ENCODE measurements around the gene PPP1CA.

The PPP1CA gene

GRCh38 chr11:67366961-67367760 lies 34.5 kb downstream of the PPP1CA start:
- no peak for DNase-seq

DNA sequence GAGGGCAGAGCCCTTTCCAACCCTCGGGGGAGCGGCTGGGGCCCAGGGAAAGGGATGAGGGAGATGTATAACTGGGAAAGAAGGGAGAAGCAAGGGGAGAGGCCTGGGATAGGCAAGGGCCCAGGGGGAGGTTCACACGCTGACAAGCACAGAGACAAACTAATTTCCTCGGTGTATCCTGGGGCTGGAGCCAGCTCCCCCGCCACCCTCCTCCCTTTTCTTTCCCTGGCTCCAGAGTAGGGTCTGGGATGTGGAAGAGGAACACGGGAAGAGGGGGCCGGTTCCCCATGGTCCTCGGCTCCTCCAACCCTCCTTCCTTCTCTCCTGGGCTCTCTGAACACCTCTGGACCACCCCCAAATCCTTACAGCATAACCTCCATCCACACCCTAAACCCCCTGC lies 35.1 kb downstream of the PPP1CA start:
- no peak for DNase-seq

DNA sequence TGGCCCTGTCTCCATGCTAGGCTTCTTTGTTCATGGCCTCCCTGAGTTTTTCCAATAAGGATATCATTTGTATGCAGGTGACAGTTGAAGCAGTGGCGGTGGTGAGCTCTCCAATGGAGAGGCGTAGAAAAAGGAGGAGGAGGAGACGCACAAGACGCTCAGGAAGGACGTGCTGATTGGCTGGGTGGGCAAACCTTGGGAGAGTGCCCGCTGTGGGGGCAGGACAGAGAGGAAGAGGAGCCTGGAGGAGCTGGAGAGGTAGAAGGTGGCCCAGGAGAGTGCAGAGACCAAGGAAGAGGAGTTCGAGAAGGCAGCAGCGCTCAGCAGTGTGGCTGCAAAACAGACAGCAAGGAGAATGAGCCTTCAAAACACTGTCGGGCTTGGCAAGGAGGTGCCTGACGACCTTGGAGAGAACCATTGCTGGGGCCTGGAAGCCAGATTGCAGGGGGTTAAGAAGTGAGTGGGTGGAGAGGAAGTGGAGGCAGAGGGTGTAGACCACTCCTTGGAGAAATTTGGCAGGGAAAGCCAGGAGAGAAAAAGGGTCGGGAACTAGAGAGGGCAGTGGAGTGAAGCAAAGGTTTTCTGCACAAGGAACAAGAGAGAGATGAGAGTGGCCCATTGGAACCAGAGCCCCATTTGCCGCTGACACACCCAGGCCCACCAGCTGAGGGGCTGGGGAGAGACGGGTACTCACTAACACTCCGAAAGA lies 35.8 kb downstream of the PPP1CA start:
- DNase-seq: no peak

GRCh38 chr11:67364783-67365722 lies 36.6 kb downstream of the PPP1CA start:
- DNase-seq: no peak

- DNase-seq: no peak
These were observed 37.5 kb downstream of the PPP1CA start for GRCh38 chr11:67364169-67364568.

DNA sequence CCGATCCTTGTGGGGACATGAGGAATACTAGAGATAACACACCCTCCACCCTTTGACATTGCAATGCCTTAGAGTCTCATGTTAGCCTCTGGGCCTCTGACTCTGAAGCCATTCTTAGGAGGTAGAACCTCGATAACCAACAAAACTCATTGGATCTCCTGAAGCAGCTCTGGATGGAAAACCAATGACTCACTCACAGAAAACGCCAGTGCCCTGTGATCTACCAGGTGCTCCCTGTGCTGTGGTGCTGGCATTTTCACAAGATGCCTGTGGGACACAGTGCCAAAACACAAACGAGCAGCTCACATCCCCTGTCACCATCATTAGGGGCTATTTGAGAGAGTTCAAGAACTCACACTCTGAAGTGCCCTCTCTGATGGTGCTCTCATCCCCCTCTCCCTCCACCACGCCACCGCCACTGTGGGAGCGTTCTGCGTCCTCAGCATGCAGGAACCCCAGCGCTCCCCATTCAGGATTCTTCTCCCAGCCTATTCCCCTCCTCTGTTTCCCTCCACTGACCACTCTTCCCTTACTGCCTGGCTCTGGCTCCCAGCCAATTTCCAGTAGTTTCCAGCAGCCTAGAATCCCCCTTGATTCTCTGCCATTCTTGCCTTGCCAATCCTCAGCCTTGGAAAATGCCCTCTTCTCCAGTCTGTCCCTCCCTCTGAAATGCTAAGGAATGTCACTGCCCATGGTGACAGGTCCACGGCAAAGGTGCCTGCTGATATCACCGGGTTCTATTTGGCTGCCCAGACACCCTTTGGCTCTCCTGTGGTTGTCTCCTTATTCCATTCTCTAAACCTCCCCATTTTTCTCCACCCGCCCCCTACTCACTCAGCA lies 43.6 kb downstream of the PPP1CA start:
- DNase-seq: no peak

DNA sequence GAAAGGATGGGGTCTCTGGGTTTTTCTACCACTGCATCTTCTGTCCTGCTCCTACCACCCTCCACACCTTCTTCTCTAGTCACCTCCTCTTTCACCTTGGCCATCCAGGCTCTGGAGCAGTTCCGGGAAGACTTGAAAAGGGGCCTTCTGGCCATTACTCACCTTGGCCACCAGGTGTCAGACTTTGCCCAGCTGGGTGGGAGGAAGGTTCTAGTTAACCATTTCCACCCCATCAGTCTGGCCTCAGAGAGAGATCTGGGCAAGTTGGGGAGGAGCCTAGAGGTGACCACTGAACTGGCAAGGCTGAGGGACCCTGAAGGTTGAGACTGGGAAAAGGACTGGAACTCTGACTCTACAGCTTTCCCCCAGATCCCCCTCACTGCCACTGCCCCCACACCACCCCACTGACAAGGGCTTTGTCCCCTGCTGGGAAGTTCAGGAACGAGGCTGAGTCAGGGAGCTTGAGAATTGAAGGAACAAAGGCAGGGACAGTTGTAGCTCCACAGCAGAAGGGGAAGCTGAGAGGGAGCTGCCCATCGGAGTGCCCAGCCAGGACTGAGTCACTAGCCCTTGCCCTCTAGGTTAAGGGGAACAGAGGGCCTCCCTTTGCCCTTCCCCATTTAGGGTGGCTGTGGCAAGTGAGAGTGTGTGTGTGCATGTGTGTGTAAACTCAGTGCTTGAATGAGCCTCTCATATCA lies 44.6 kb downstream of the PPP1CA start:
- peak; percentile 76 for DNase-seq

- DNase-seq: no peak
These were observed 45.2 kb downstream of the PPP1CA start for GRCh38 chr11:67356387-67356863.

DNA sequence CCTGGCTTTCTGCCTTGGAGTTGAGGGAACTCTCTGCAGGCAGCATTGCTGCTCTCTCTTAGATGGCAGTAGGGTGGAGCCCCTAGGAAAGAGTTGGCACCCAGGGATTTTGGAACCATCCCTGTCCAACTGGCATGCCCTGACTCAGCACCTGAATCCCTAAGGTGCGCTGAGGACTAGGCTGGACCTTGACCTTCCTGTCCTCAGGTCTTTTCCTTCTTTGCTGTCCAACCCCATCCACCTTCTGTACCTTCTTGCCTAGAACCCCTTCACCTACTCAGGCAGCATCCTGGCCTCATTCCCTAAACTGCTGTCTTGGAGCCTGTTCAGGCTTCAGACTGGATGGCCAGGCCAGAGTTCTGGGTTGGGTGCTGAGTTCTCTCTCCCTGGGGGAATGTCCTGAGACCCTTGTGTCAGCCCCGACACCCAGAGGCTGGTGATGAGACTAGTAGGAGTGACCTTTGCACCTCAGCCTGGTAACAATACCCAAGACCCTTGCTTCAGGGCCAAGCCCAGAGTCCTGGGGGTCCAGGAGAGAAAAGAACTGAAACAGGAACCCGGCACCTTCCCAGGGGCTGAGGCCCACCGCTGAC lies 45.8 kb downstream of the PPP1CA start:
- no peak for DNase-seq

- no peak for DNase-seq
These were observed 46.5 kb downstream of the PPP1CA start for GRCh38 chr11:67355023-67355793.

DNA sequence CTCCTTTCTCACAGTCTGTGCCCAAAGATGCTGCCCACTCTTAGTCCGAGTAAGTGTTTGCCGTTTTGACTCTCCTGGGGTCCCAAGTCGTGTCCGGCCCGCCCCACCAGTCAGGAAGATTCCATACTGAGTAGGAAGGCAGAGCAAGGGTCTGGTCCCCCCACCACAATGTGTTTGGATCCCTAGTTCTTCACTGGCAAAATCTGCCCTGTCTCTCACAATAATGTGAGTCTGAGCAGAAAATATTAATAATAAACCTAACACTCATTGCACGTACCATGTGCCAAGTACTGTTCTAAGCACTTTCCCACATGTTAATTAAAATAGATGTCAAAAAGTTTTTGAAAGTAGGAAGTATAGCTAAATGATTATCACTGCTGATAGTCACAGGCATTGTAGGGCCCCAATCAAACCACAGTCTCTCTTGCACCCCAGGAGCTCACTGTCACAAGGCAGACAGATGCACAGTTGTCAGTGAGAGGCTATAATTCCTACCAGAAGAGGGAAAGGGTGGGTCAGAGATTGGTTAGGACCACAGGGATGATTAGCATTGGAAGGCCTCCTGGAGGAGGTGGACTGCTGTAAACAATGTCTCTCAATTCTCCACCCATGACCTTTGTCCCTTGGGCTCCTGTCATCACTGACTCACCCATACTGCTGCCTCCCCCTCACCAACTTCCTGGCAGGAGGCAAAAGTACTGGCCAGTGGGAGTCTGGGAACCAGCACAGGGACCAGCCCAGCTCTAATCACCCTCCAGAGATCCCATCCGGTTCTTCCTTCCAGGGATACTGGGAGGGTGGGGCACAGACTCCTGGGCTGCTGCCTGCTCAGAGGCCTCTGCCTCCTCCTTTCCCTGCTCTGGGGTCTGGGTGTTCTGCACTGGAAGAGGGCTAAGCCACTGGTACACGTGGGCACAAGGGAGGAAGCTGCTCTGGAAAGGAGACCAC lies 47.3 kb downstream of the PPP1CA start:
- no peak for DNase-seq

DNA sequence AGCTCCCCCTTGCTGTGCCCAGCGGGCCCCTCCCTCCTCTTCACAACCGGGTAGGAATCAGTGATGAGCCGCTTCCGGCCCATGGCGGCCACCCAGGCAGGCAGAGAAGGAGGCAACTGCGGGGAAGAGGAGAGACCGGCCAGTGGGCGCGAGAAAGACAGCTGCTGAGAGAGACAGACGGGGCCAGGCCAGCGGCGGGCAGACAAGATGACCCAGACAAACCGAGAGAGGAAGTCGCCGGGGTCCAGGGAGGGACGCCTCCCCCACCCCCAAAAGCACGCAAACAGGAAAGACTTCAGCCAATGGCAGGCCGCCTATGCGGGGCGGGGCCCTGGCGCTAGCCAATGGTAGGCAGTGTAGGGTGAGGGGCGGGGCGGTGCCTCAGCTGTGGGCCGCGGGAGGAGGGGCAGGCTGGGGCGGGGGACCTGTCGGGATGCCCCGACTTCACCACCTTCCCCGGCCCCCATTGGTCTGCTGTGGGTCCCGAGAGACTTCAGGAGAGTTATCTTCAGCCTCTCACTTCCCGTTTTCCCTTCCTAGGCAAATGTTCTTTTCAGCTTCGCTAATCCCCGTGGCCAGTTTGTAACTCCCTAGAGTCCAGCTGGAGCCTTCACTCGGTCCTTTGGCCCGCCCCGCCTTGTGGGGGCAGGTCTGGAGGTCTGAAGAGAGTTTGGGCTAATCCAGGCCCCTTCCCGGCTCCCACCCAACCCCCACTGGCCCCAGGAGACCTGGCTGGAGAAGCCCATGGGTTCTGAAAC lies 48.2 kb downstream of the PPP1CA start, which contains the start of gene POLD4:
Gene POLD4, minus strand, starts transcription at position 230 of the 758 bp plus-strand sequence. Its CDS starts 147 bp downstream, at position 83.
- DNase-seq: peak; percentile 94

GRCh38 chr11:67352546-67353316 lies 48.9 kb downstream of the PPP1CA start:
- DNase-seq: no peak

- DNase-seq: peak; percentile 60
These were observed 50.2 kb downstream of the PPP1CA start for GRCh38 chr11:67351275-67352005.

DNA sequence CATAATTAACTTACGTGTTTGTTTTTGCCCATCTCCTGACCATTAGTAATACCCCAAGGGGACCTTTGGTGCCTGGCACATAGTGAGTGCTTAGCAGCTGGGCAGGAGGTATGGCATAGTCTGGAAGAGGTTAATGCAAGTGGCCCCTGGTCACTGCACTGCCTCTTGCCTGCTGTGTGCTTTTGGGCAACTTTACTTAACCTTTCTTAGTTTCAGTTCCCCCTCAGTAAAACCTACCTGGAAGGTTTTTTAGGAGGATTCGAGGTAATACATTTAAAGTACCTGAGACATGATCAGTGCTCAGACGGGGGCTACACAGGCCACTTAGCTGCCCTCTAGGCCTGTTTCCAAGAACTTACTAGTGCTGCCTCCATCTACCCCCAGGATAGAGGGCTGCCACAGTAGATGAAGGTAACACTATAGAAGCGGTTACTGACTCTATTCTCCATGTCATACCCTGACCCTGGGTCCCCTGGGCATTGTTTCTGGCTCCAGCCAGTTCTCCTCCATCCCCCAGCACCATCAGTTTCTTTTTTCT lies 51.7 kb downstream of the PPP1CA start:
- DNase-seq: no peak

DNA sequence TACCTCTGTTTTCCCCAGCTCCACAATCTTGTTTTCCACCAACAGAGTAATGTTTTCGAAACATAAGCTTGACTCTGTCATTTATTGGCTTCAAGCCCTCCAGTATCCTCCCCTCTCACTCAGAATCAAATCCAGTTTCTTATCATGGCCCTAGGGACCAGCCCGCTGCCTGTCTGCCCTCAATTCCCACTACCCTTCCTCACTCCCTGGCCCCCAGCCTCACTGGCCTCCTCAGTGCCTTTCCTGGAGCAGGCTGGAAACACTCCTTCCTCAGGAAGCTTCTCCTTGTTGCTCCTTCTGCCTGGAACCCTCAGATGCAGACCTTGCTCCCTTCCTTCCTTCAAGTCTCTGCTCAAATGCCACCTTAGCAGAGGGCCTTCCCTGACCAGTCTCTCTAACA lies 52.2 kb downstream of the PPP1CA start:
- DNase-seq: no peak

All from CD4-positive, alpha-beta T cell treated with Interleukin-4 for 4 hours (primary cell).